ENCODE results near the gene FARP1.

Gene FARP1

DNA sequence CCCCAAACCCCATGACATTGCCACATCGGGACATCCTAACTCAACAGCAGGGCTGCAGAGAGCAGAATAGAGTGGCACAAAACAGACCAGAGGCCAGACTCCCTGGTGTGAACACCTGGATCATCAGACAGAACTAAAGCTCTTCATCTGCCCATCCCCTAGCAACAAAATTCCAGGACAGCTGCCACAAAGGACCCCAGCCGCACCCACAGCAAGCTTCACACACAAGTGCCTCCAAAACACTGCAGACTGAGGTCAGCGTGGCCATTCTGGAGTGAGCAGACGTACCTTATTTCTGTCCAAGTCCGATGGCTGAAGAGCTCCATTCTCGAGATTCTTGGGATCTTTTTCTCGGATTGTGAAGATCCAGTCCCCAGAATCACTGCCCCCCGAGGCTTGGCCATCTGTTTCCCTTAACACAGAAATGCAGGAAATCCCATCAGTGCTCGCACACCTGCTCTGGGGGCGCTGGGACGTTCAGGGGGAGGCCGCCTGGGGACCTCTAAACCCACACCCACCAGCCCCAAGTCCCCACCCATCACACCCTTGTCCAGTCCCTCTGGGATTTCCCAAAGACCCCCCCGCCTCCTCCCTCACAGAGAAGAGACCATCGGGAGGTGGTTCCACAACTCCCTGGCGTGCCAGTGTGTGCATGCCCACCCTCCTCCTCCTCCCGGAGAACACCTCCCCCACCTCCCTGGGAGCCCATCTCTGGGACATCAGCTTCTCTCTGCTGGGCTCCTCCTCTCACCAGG, 318.8 kb downstream of the FARP1 start:
- DNase-seq (ENCODE audit: low spot score), result no peak

DNA sequence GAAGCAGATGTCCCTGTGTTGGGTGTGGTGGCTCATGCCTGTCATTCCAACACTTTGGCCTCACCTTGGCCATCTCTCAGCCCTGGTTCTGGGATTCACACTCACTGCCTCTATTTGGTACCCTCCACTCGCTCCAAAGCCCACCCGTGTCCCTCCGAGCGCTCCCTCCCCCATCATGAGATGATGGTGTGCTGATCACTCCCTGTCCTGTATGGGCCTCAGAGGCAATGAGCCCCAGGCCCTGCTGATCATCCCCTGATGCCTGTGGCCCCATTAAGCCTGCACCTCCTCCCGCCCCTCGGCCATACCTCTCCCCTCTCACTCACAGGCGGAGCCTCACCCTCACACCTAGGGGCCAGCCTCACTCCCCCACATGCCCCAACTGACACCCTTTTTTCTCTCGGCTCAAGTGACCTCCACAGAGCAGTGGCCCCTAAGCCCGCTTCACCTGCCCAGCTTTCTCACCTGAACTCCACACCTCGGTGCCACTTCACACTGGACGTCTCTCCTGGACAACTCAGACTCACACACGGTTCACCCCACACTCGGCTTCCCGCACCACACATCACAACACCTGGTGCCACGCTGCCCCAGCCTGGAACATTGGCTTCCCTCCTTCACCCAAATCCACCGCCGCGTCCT, 319.5 kb downstream of the FARP1 start:
- no peak for DNase-seq (ENCODE audit: low spot score)

DNA sequence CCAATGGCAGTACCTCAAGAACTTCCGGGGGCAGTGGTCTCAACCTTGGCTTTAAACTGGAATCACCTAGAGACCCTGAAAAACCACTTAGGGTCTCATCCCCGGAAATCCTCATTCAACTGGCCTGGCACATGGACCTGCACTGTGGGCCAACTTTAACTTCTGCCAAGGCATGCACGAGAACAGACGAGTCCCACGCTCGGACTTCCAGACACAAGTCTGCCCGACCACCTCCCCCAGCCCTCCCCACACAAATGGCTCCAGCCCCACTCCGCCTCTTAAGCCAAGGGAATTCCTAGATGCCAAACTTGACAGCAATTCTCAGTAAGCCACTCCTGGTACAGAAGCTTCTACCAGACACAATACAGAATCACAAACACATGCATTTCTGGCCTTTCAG, 320.1 kb downstream of the FARP1 start:
- no peak for DNase-seq (ENCODE audit: low spot score)

DNA sequence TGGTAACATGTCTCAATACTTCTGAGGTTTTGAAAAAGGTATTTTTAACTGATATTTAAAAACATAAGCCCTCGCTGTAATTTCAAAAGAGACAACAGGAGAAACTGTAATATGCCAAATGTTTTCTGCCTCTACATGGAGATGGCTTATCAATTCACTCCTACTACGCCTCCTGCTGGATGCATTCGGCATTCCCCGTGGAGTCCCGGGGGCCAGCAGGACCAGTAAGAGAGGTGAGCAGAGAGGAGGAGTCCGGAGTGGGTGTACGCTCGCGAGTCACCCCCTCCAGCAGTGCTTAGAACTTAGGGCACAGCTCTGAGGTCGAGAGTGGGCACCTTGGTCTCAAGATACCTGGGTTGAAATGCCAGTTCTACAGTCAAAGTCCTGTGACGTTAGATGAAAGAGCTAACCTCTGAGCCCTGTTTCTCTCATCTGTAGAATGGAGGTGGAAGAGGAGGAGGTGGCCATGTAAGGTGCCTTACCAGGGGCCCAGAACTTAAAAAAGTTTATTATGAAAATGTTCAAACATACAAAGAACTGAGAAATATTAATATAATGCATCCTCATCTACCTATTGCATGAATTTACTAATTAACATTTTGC, 323.8 kb downstream of the FARP1 start:
- DNase-seq (ENCODE audit: low spot score), result peak; percentile 79

DNA sequence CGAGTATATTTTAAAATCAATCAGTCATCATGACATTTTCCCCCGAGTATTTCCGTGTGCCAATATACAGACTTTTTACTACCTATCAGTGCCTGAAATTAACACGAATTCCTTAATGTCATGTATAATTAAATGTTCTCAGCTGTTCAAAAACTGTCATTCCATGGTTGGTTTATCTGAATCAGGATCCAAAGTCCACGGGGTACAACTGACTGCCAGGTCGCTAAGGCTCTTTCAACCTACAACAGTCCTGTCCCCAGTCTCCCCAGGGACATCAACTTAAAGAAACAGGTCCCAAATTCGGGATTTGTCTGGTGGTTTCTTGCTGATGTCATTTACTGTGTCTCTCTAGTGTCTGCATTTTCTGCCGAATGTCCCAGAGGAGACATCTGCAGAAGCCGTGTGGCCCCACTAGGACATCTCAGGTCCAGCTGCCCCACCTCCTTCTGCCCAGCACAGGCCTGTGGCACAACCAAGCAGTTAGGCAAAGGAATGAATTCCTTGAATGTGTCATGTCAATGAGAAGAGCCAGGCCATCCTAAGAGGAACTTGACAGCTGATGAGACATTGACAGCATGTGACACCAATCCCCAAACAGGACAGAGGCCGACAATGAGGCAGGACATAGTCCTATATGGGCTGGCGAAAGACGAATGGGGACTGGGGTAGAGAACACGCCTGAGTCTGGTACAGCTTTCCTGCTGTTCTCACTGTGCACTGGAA, 324.5 kb downstream of the FARP1 start:
- no peak for DNase-seq (ENCODE audit: low spot score)

DNA sequence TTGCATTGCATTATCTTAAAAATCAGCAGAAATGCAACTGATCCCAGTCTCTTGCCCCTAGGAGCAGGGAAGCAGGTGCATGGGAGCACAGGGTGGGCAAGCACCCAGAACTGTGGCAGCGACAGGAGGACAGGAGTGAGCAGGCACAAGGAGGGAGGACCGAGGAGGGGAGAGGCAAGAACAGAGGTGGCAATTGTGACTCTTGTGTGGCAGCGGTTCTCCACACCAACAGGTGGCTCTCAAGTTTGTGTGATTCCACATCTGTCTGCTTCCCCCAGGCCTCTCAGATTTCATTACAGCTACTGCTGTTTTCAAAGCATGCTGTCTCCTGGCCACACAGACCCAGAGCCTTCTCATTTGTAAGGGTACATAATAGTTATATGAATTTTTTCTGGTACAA, 325.5 kb downstream of the FARP1 start:
- no peak for DNase-seq (ENCODE audit: low spot score)

DNA sequence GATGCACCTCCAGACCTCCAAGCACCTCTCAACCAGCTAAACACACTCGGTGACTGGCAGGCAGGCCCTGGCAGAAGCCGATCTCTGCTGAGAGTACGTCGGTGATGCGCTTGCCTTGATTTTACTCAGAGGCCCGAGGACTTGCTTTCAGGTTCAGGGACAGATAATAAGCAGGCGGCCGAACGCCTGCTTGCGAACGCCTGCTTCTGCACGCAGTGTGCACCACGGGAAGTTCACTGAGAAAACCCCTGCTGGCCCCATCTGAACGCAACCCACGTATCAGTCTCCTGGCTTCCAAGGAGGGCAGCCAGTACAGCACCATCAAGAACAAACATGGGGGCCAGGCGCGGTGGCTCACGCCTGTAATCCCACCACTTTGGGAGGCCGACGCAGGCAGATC, 326.0 kb downstream of the FARP1 start:
- no peak for DNase-seq (ENCODE audit: low spot score)

DNA sequence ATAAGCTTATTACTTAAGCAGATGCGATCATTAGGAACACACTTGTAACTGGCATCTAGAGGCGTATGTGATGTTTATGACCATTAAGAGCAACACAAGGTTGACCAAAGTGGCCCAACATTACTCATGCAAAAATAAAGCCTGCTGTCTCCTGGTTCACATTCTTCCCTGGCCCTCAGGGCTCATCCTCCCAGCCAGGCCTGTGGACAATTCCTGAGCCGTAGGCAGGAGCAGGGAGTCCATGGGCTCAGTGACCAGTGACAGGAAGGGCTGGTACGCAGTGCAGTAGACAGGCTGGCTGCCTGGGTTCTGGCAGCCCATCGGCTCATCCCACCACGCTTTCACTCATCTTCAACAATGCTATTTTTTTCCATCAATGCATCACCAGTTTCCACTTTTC, 328.0 kb downstream of the FARP1 start:
- no peak for DNase-seq (ENCODE audit: low spot score)

DNA sequence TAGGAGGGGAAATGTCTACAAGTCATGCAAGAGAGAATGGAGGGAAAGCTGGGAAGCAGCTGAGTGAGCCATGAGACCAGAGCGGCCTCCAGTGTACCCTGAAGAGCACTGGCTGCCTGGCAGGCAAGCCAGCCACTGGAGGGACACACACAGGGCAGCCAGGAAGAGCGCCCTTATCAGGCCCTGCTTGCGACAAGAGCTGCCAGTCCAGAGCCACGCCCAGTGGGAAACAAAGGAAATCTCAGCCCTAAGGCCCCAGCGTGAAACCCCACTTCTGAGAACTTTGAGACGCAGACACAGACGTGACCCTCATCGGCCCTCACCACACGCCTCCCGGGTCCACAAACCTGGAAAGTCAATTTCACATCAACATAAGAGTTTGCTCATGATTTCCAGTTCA, 329.0 kb downstream of the FARP1 start:
- no peak for DNase-seq (ENCODE audit: low spot score)

DNA sequence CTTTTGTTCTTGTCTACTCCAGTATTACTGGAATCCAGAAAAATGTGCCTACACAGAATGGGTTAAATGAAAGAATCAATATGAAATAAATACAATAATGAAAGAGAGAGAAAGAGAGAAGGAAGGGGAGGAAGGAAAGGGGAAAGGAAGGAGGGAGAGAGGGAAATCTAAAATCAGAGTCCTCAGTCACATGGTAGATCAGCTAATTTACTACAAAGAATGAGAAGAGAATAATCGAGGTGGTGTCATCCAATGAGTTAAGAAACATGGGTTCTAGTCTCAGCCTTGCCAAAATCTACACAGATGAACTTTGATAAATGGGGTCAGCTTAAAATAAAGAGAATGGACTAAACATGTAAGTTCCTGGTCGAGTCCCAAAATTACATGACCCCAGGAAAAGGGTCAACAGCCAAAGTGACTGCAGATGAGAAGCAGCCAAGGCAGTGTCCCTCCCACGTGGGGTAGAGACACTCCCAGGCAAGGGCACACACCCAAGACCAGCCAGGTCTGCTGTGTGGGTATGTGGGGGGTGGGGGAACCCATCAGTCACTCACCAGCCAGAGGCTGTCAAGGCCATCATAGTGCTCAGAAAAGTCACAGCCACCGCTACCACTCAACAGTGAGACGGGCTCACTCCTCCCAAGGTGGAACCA, 330.4 kb downstream of the FARP1 start:
- no peak for DNase-seq (ENCODE audit: low spot score)

DNA sequence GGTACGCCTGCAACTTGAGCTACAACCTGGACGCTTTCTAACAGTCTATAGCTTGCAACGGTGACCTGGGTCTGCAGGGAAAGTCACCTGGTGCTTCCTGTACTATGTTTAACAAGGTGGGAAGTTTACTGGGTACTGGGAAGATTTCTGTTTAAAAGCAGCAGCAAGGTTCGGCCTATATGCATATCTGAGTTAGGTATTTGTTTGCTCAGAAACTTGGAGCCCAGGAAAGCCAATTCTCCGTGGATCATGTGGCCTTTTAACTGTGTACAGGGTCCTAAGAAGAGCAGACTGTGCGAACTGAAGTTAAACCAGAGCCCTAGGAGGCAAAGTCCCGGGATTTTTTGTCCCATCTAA, 330.9 kb downstream of the FARP1 start:
- DNase-seq (ENCODE audit: low spot score), result no peak

DNA sequence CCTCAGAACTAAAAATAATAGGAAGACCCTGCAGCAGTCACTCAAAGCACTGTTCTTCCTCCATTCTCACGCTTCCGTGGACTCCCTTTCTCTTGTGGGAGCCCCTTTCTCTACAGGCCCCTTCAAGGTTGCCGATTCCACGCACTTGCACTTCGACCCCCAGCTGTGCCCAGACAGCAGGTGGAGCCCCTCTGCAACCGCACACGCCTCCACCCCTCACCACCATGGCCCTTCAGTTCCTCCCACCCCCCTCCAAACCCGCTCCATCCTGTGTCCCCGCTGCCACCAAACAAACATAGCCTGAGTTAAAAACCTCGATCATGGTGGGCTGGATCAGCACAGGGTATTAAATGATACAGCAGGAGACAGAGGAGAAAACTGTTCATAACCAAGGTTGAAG, 331.4 kb downstream of the FARP1 start:
- no peak for DNase-seq (ENCODE audit: low spot score)

DNA sequence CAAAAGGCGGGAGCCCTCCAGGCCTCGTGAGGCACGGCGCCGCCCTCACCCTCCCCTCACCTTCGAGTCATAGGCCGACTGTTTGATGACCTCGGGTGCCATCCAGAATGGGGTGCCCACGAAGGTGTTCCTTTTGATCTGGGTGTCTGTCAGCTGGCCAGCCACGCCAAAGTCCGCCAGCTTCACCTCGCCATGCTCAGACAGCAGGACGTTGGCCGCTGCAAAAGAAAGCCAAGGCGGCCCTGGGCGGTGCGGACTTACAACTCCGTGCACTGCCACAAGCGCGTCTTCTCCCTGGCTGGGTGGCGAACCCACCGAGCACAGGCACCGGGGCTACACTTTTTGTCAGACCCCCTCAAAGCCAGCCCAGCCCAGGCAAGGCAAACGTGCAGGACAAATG, 331.9 kb downstream of the FARP1 start:
- no peak for DNase-seq (ENCODE audit: low spot score)

DNA sequence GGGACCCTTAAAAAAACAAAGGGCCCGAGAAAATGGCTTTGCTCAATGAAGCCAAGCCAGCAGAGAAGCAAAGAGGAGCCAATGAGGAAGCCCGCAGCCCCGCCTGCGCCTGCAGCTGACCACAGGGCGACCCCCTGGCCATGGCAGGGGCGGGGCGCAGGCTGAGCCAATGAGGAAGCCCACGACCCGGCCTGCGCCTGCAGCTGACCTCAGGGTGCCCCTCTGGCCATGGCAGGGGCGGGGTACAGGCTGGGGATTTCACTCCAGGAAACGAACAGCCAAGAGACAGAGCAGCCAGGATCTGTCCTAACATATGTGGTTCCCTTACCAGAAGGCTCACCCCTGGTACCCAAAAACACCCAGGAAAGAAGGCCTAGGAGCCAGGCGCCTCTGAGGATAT, 332.6 kb downstream of the FARP1 start:
- peak; percentile 93 for DNase-seq (ENCODE audit: low spot score)

DNA sequence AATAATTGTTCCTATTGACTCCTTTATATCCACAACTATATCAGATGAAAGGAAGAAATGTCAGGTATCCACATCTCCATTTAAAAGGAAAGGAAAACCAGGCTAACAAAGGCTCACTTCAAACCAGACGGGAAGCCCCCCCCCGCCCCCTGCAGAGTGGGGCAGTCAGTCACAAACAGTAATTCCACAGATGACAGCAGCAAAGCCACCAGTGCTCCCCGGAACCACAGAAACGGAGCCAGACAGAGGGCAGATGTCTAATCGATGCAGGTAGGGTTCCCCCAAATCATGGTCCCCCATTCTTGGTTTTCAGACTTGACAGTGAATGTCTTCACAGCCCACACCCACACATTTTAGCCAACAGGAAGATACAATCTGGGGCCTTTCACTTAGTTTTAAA, 333.2 kb downstream of the FARP1 start:
- DNase-seq (ENCODE audit: low spot score), result peak; percentile 49

DNA sequence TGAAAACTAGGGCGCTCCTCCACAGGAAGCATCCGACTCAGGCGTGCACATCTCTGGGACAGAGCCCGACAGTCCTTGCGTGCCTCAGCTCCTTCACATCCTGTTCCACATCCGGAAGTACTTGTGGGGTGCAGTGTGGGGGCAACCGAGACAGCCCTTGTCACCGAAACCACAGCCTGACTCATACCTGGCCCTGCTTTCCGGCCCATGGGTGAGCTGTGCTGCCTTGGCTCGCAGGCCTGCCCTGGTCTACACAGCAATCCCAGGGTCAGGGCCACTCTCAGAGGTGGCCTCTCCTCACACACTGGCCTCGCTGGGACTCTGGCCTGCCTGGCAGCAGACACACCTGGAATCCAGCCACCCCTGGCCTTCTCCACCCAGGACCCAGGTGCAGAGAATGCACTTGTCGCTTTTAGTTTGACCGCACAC, 333.7 kb downstream of the FARP1 start:
- peak; percentile 41 for DNase-seq (ENCODE audit: low spot score)

DNA sequence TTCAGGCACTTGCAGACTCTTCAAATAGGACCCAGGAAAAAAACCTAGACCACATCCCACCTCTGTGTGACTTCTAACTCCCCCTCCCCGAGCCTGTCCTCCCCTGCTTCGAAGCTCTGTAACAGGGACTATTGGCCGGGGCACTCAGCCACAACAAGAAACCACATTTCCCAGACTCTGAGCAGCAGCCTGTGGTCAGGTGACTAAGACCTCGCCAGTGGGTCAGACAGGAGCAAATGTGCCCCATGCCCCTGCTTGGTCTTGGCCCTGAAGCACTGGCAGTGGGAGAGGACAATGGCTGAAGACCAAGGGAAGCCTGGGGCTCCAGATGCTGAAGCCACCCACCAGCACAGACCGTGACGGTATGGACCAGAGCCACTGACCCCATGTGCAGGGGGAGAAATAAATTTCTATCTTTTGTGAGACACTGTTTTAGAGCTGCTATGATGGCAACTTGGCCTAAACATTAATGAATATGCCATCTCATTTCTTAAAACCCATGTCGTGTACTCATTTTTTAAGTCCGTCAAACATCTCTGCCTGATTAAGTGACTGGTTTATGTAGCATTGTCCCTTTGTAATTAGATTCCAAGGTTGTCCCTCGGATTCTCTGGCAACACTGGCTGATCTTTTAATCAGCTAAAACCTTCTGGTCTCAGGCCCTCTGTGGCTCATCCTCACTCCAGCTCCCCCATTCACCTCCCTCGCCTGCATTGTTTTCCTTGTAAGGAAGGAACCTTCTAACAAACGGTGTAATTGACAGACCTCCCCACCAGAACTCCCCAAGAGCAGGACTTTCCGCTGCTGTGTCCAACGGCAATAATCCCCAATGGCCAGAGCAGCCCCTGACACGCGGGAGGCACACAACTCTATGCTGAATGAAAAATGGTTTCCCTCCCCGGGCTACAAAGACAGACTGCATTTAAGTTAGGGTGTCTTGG, 335.6 kb downstream of the FARP1 start:
- peak; percentile 49 for DNase-seq (ENCODE audit: low spot score)

DNA sequence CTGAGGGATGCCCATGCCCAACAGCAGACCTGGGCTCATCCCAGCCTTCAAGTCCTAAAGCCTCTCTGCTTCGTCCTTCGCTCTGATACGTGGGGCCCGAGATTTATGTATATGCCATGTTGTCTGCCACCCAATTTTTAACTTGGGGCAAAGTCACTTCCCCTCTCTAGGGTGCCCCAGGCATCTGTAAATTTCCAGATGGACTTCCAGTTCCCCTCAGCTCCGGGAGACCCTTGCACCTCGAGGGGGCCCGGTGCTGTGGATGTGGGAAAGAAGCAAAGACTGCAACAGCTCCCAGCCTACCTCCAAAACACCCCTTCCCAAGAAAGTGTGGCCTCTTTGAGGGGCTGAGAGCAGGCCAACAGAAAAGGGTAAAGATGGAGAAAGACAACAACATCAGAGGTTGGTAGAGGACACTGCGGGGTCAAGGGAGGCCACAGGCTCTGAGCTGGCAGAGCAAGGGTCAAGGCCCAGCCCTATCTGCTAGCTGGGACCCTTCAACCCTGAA, 336.7 kb downstream of the FARP1 start:
- no peak for DNase-seq (ENCODE audit: low spot score)

DNA sequence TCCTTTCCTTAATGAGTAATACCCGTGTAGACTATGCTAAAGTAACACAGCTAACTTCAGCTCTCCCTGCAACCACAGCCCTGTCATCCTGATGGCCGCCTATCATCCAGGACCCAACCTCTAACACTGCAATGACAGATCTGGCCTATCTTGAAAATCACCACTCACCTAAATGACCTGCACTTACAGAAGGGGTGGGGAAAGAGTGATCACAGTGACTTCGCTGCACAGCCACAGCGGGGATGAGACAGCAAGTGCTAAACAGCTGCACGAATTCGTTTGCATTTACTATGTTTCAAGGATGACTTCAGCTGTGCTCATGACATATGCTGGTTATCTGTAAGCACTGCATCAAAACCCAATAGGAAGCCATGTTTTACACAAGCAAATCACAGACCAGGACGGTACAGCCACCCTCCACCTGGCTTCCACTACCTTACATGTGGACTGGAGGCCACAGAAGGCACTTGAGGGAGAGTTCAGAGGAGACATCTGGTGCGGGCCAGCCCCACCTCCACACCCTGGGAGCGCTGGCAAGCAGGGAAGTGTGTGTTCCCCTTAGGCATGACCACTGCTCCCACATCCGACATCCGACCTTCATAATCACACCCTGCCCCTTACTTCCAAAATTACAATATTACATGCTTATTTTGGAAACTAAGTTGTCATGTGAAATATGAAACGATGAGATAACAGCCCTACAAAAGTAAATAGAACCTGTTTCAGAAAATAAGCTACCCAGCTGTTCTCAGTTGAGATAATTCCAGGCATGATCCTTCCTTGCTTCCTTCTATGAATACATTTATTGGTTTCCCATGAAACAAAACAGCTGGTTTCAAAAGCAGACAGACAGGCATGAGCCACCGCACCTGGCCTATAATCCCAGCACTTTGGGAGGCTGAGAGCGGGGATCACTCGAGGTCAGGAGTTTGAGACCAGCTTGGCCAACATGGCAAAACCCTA, 338.3 kb downstream of the FARP1 start:
- DNase-seq (ENCODE audit: low spot score), result no peak
